ENCODE data around the gene PHC2. TPM values are rescaled to one million over a fixed set of nuclear protein-coding genes. Genes with fewer than 3 reads are reported as not detected.

The PHC2 gene
- total RNA-seq, 1 donor from 2014 or later: 91.5 TPM

GRCh38 chr1:33330906-33331305 is 100.0 kb downstream of the PHC2 start:
- Mint-ChIP-seq H3K27me3 (ENCODE audit: low read depth) (no peaks in the 10 kb centered on the region), H3K4me3 (ENCODE audit: unreplicated experiment) (no peak overlapping the region), H3K36me3 (ENCODE audit: low read depth) (peaks cover 47% of the 10 kb centered on the region), H3K4me1 (ENCODE audit: low read depth) (peaks cover 62% of the 10 kb centered on the region), H3K27ac (ENCODE audit: unreplicated experiment) (no peak overlapping the region), H3K9me3 (ENCODE audit: low read depth) (no peaks in the 10 kb centered on the region)
- TF ChIP-seq, protein P1, sequence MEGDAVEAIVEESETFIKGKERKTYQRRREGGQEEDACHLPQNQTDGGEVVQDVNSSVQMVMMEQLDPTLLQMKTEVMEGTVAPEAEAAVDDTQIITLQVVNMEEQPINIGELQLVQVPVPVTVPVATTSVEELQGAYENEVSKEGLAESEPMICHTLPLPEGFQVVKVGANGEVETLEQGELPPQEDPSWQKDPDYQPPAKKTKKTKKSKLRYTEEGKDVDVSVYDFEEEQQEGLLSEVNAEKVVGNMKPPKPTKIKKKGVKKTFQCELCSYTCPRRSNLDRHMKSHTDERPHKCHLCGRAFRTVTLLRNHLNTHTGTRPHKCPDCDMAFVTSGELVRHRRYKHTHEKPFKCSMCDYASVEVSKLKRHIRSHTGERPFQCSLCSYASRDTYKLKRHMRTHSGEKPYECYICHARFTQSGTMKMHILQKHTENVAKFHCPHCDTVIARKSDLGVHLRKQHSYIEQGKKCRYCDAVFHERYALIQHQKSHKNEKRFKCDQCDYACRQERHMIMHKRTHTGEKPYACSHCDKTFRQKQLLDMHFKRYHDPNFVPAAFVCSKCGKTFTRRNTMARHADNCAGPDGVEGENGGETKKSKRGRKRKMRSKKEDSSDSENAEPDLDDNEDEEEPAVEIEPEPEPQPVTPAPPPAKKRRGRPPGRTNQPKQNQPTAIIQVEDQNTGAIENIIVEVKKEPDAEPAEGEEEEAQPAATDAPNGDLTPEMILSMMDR (IDR thresholded peaks at IDR 0.05): no peak
- no peak for DNase-seq (ENCODE audit: low spot score)

DNA sequence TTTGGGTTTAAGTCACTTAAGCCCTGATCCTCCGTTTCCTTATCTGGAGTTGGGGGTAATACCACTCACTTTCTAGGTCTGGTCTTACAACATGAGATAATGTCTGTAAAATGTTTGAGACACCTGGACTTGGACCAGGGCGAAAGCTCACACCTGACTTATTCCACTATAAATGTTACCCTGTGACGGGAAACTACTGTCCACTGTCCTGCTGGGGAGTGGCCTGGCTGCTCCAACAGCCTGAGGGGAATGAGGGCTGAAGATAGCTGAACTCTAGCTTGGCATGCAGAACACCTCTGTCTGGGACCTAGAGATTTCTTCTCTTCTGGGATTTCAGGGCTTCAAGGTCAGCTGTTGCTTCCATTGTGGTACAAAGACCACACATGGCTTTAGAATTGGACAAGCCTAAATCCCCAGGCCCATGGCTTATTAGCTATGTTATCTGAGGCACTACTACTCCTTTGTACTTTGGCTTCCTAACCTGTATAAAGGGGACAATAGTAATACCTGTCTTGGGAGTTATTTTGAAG is 100.5 kb downstream of the PHC2 start:
- DNase-seq (ENCODE audit: low spot score): no peak
- Mint-ChIP-seq H3K27me3 (ENCODE audit: low read depth) (no peaks in the 10 kb centered on the region), H3K9me3 (ENCODE audit: low read depth) (no peaks in the 10 kb centered on the region), H3K27ac (ENCODE audit: unreplicated experiment) (no peak overlapping the region), H3K36me3 (ENCODE audit: low read depth) (peaks cover 52% of the 10 kb centered on the region), H3K4me3 (ENCODE audit: unreplicated experiment) (no peak overlapping the region), H3K4me1 (ENCODE audit: low read depth) (peaks cover 59% of the 10 kb centered on the region)
- TF ChIP-seq, protein P1 (IDR thresholded peaks at IDR 0.05): no peak

DNA sequence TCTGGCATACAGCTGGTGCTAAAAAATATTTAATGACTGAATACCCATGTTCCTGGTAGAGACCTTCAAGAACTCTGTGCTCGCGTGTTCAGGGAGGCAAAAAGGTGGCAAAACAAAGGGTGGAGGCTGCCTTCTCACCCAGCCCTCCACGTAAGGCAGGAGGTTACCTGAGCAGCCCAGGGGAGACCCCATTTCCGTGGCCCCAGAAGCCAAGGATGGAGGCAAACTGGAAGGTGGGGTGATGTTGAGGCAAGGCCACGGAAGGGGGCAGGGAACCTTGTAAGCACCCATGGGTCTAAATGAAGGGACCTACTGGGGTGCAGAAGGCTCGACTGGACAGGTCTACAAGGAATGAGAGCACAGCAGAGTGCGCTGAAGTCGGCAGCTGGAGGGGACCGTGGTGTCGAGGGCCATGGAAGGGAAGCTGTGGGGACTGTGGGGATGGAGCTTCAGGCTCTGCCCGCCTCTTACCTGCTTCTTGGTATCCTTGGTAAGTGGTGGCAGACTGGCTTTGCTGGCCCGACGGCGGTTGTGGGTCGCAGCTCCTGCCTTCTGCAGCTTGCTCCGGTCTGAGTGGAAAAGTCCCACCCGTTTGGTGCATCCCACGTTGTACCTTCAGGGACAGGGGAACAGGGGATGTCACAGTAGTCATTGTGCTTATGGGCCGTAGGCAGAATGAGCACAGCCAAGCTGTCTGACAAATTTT is 101.1 kb downstream of the PHC2 start:
- TF ChIP-seq, protein P1 (IDR thresholded peaks at IDR 0.05): no peak
- Mint-ChIP-seq H3K36me3 (ENCODE audit: low read depth) (peaks cover 53% of the 10 kb centered on the region), H3K4me3 (ENCODE audit: unreplicated experiment) (no peak overlapping the region), H3K27ac (ENCODE audit: unreplicated experiment) (no peak overlapping the region), H3K27me3 (ENCODE audit: low read depth) (no peaks in the 10 kb centered on the region), H3K9me3 (ENCODE audit: low read depth) (no peaks in the 10 kb centered on the region), H3K4me1 (ENCODE audit: low read depth) (peaks cover 53% of the 10 kb centered on the region)
- no peak for DNase-seq (ENCODE audit: low spot score)

GRCh38 chr1:33328817-33329216 is 102.1 kb downstream of the PHC2 start:
- H3K27me3 Mint-ChIP-seq (ENCODE audit: low read depth): no peaks in the 10 kb centered on the region
- H3K4me3 Mint-ChIP-seq (ENCODE audit: unreplicated experiment): no peak overlapping the region
- peak overlapping the region; percentile 63 for H3K27ac Mint-ChIP-seq (ENCODE audit: unreplicated experiment)
- H3K9me3 Mint-ChIP-seq (ENCODE audit: low read depth): no peaks in the 10 kb centered on the region
- TF ChIP-seq, protein P1 (IDR thresholded peaks at IDR 0.05): no peak
- H3K4me1 Mint-ChIP-seq (ENCODE audit: low read depth): peaks cover 46% of the 10 kb centered on the region
- DNase-seq (ENCODE audit: low spot score): no peak
- peaks cover 52% of the 10 kb centered on the region for H3K36me3 Mint-ChIP-seq (ENCODE audit: low read depth)

GRCh38 chr1:33327587-33328325 is 103.1 kb downstream of the PHC2 start:
- Mint-ChIP-seq H3K36me3 (ENCODE audit: low read depth) (peaks cover 53% of the 10 kb centered on the region), H3K9me3 (ENCODE audit: low read depth) (no peaks in the 10 kb centered on the region), H3K4me1 (ENCODE audit: low read depth) (peaks cover 36% of the 10 kb centered on the region), H3K4me3 (ENCODE audit: unreplicated experiment) (no peak overlapping the region), H3K27me3 (ENCODE audit: low read depth) (no peaks in the 10 kb centered on the region), H3K27ac (ENCODE audit: unreplicated experiment) (peak overlapping the region; percentile 27)
- TF ChIP-seq, protein P1 (IDR thresholded peaks at IDR 0.05): no peak
- DNase-seq (ENCODE audit: low spot score): no peak

All from chondrocyte (in vitro differentiated cells).